ENCODE data around the gene HDGF. TPM values are rescaled to one million over a fixed set of nuclear protein-coding genes. Genes with fewer than 3 reads are reported as not detected.

Gene HDGF
- total and polyA plus RNA-seq, 2 of the 8 experiments (the other 6 are each of a cell fraction or from before 2014, with no cell fraction given): 145 to 391 TPM

- peaks cover 3% of the 10 kb centered on the region for H3K79me1 ChIP-seq (ENCODE audit: low read depth, low read length)
- H3K4me2 ChIP-seq (ENCODE audit: insufficient read depth in 1 of 2, low read depth in 2 of 2, low read length in 2 of 2): no peak overlapping the region
- no peaks in the 10 kb centered on the region for H3K23me2 ChIP-seq (ENCODE audit: low read depth, low read length)
- no peaks in the 10 kb centered on the region for H3K9me3 ChIP-seq (ENCODE audit: insufficient read depth in 2 of 2, low read depth in 1 of 2, low read length in 1 of 2)
- H3K18ac ChIP-seq (ENCODE audit: extremely low read depth, low read length): no peak overlapping the region
- H3K79me2 ChIP-seq (ENCODE audit: control insufficient read depth in 1 of 2, insufficient read depth in 2 of 2, low read length in 2 of 2): peaks cover 0 to 14% of the 10 kb centered on the region in 2 experiments; a peak in 2 of 4 replicates
- no peak overlapping the region for H3K9ac ChIP-seq (replicated peaks in 1 of 4; ENCODE audit: extremely low read depth in 1 of 4, low read depth in 3 of 4, low read length in 3 of 4)
- H3K27me3 ChIP-seq (replicated peaks in 1 of 4; ENCODE audit: control insufficient read depth in 3 of 4, extremely low read depth in 1 of 4, insufficient read depth in 3 of 4, low read length in 3 of 4): no peaks in the 10 kb centered on the region
- no peak overlapping the region for H3K4ac ChIP-seq (replicated peaks; ENCODE audit: insufficient read length, low read depth, low read length)
- POLR2A ChIA-PET (ENCODE audit: partially characterized antibody): interaction anchor here (2.6 kb wide), 1 partner anchor 14 kb away, joined by 8 read pairs; no protein-coding TSS in a partner anchor
- H3K27ac ChIP-seq (ENCODE audit: low read depth, low read length): no peak overlapping the region
- FAIRE-seq (no peak), DNase-seq (ENCODE audit: low read depth in 1 of 2, low spot score in 2 of 2) (no peak)
- no peak overlapping the region for H4K8ac ChIP-seq (ENCODE audit: extremely low read depth, insufficient read depth, low read length)
- H3K4me3 ChIP-seq (ENCODE audit: extremely low read depth in 1 of 4, insufficient read depth in 2 of 4, low read depth in 3 of 4, low read length in 4 of 4): no peak overlapping the region
- no peak overlapping the region for H2BK15ac ChIP-seq (ENCODE audit: low read length)
- H4K5ac ChIP-seq (ENCODE audit: insufficient read length, low read depth, low read length): no peak overlapping the region
- CTCF ChIA-PET (ENCODE audit: partially characterized antibody): interaction anchor here (0.9 to 3.8 kb wide), 4 partner anchors 10 to 109 kb away, joined by 3 to 15 read pairs (median 8); partner anchors contain the start of gene METTL25B
- no peak overlapping the region for H2AK5ac ChIP-seq (ENCODE audit: low read depth, low read length)
- H2BK20ac ChIP-seq (ENCODE audit: low read length): no peak overlapping the region
- no peaks in the 10 kb centered on the region for H3K4me1 ChIP-seq (replicated peaks in 1 of 4; ENCODE audit: control insufficient read depth in 3 of 4, insufficient read depth in 4 of 4, low read length in 3 of 4)
- no peak overlapping the region for H2BK12ac ChIP-seq (ENCODE audit: low read depth, low read length)
- H3K14ac ChIP-seq (ENCODE audit: insufficient read length): no peak overlapping the region
- no peak overlapping the region for H3K56ac ChIP-seq (replicated peaks; ENCODE audit: insufficient read length, low read depth, low read length)
- H3K23ac ChIP-seq (ENCODE audit: insufficient read length): no peak overlapping the region
- peaks cover 11 to 63% (median 40%) of the 10 kb centered on the region in 4 experiments for H3K36me3 ChIP-seq (ENCODE audit: control insufficient read depth in 2 of 4, insufficient read depth in 4 of 4, low read length in 3 of 4)
- no peak overlapping the region for H4K91ac ChIP-seq (replicated peaks; ENCODE audit: insufficient read length, low read length)
- H2BK120ac ChIP-seq (replicated peaks; ENCODE audit: low read depth, low read length): no peak overlapping the region
- H2AFZ ChIP-seq (ENCODE audit: low read length): no peak overlapping the region
- WGBS, 2 experiments (ENCODE audit: extremely low coverage in 1 of 2, insufficient coverage in 1 of 2, insufficient read length in 1 of 2, insufficient replicate concordance in 2 of 2, low coverage in 1 of 2, low lambda C conversion rate in 2 of 2, missing lambda C conversion rate in 1 of 2): 93% methylated on average over 10 of the region's 10 CpGs; no CpG with 5 or more reads in 1 of the 2 experiments
- no peak overlapping the region for H2BK5ac ChIP-seq (ENCODE audit: low read depth, low read length)
- H4K20me1 ChIP-seq (replicated peaks in 1 of 2; ENCODE audit: control insufficient read depth in 1 of 2, insufficient read depth in 2 of 2, low read length in 2 of 2): peaks cover 4 to 13% of the 10 kb centered on the region in 2 experiments
- TF ChIP-seq SIN3A (conservative IDR thresholded peaks at IDR 0.05 in 1 of 2, IDR thresholded peaks at IDR 0.05 in 1 of 2; ENCODE audit: low read depth in 1 of 2, low read length in 2 of 2): no peak
- no peak for TF ChIP-seq KDM1A (IDR thresholded peaks at IDR 0.05; ENCODE audit: borderline replicate concordance, low read length)
- no peak for TF ChIP-seq TBP (IDR thresholded peaks at IDR 0.05; ENCODE audit: low read depth, low read length)
- no peak for TF ChIP-seq SP2 (IDR thresholded peaks at IDR 0.05; ENCODE audit: low read length)
- TF ChIP-seq POU5F1 (IDR thresholded peaks at IDR 0.05; ENCODE audit: low read depth, low read length): no peak
- TF ChIP-seq SUZ12 (IDR thresholded peaks at IDR 0.05; ENCODE audit: low read length): no peak
- TF ChIP-seq FOSL1 (IDR thresholded peaks at IDR 0.05; ENCODE audit: insufficient read depth, low read depth, low read length): no peak
- no peak for TF ChIP-seq EP300 (IDR thresholded peaks at IDR 0.05; ENCODE audit: borderline replicate concordance in 1 of 2, low read depth in 2 of 2, low read length in 2 of 2)
These were observed 35.2 kb upstream of the HDGF start for GRCh38 chr1:156786640-156787039.

All from H1 (cell line).